Measurements from ENCODE around the gene AMFR. TPM values are rescaled to one million over a fixed set of nuclear protein-coding genes. Genes with fewer than 3 reads are reported as not detected.

The AMFR gene
- total and polyA plus RNA-seq, 2 of the 13 experiments (the other 11 are each of a cell fraction or from before 2014, with no cell fraction given) = 52.9 to 108 TPM

DNA sequence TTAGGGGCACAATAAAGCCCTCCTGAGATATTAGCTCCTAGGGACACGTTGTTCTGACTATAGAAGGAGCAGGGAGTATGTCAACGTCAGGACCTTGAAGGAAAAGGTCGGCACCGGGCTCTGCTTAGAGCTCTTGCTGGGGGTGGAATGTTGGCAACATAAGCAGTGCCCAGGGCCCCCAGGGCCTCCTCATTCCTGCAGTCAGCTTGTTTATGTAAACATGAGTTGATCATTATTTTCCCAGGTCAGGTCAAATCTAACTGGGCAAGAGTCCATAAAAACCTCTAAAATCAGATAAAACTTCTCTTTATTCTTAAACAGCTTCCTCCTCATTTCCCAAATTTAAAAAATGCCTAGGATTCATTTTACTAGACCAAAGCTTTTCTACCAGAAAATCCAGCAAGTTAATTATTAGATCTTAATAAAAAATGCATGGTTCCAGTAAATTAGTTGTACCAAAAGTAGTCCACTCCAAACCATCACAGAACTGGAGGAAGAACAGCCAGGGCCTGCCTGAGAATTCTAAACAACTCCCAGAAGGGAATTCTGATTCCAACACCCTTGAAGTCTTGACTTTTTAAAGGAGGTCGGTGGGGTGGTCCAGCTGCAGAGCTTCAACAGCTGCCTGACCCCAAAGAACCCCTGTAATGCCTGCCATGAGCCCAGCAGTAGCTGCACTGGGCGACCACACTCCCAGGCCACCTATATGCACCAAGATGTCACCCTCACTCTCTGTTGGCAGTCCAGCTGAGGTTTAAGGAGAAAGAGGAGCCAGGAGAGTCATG, 54.3 kb downstream of the AMFR start:
- FAIRE-seq (no peak), DNase-seq (ENCODE audit: low spot score) (no peak), ATAC-seq (peak; percentile 49; the same call in 2 of the 3 replicates)
- BruUV-seq (replicated peaks) = no TSS peak
- H4K20me1 ChIP-seq (ENCODE audit: insufficient read depth, low read length) = no peaks in the 10 kb centered on the region
- H3K4me2 ChIP-seq (ENCODE audit: low read depth, low read length) = no peak overlapping the region
- H3K27ac ChIP-seq (ENCODE audit: extremely low read length, insufficient read depth, low read length) = no peak overlapping the region
- no peak overlapping the region for H3K9ac ChIP-seq (ENCODE audit: insufficient read depth, low read depth, low read length)
- peaks cover 21 to 40% of the 10 kb centered on the region in 2 experiments for H3K36me3 ChIP-seq (replicated peaks in 1 of 2; ENCODE audit: control insufficient read depth in 1 of 2, insufficient read depth in 2 of 2, low read length in 2 of 2)
- H3K9me3 ChIP-seq (ENCODE audit: low read length) = no peaks in the 10 kb centered on the region
- H3K4me1 ChIP-seq (ENCODE audit: insufficient read depth, low read length) = peaks cover 11% of the 10 kb centered on the region
- H3K4me3 ChIP-seq (replicated peaks in 1 of 3; ENCODE audit: insufficient read depth in 1 of 3, low read depth in 2 of 3, low read length in 3 of 3) = no peak overlapping the region
- H3K27me3 ChIP-seq (ENCODE audit: control insufficient read depth in 1 of 2, insufficient read depth in 2 of 2, low read length in 2 of 2) = no peaks in the 10 kb centered on the region
- ChIA-PET POLR2A (interaction anchor here (1.1 kb wide), 2 partner anchors 14 to 80 kb away, joined by 4 read pairs; partner anchors contain the start of genes NUDT21 and OGFOD1), CTCF (ENCODE audit: low intra/inter-chr PET ratio, low total read pairs) (no interaction called here)
- WGBS (ENCODE audit: low lambda C conversion rate) = 65% methylated on average over 6 of the region's 6 CpGs
- peaks cover 3% of the 10 kb centered on the region for H3K79me2 ChIP-seq (ENCODE audit: insufficient read depth, low read length)
- intact Hi-C loops (cut with micrococcal nuclease; ENCODE audit: unreplicated experiment) = loop anchor here (2.0 kb wide), 1 partner anchor 14 kb away; no protein-coding TSS in a partner anchor
- in situ Hi-C loops (cut with HindIII; ENCODE audit: extremely low pct_ligation_motif_present, low pct_unique_long_range_greater_than_20kb) = no loop called here
- H2AFZ ChIP-seq (ENCODE audit: low read length) = no peak overlapping the region
- TF ChIP-seq ZNF432 (CRISPR knock-in tag; IDR thresholded peaks at IDR 0.05; ENCODE audit: borderline replicate concordance) (no peak), ZNF737 (CRISPR knock-in tag; IDR thresholded peaks at IDR 0.05; ENCODE audit: borderline replicate concordance) (no peak), FOXP1 (IDR thresholded peaks at IDR 0.05) (no peak), FOXP1 (CRISPR knock-in tag; IDR thresholded peaks at IDR 0.05) (peak; percentile 59), ESRRA (CRISPR knock-in tag; IDR thresholded peaks at IDR 0.05; ENCODE audit: low read depth) (no peak), ZFP90 (CRISPR knock-in tag; IDR thresholded peaks at IDR 0.05; ENCODE audit: borderline replicate concordance) (no peak)
- TF ChIP-seq, protein P1, sequence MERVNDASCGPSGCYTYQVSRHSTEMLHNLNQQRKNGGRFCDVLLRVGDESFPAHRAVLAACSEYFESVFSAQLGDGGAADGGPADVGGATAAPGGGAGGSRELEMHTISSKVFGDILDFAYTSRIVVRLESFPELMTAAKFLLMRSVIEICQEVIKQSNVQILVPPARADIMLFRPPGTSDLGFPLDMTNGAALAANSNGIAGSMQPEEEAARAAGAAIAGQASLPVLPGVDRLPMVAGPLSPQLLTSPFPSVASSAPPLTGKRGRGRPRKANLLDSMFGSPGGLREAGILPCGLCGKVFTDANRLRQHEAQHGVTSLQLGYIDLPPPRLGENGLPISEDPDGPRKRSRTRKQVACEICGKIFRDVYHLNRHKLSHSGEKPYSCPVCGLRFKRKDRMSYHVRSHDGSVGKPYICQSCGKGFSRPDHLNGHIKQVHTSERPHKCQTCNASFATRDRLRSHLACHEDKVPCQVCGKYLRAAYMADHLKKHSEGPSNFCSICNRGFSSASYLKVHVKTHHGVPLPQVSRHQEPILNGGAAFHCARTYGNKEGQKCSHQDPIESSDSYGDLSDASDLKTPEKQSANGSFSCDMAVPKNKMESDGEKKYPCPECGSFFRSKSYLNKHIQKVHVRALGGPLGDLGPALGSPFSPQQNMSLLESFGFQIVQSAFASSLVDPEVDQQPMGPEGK (CRISPR knock-in tag; IDR thresholded peaks at IDR 0.05) = peak; percentile 25; the same call in 1 of the 2 replicates
- TF ChIP-seq, protein P2, sequence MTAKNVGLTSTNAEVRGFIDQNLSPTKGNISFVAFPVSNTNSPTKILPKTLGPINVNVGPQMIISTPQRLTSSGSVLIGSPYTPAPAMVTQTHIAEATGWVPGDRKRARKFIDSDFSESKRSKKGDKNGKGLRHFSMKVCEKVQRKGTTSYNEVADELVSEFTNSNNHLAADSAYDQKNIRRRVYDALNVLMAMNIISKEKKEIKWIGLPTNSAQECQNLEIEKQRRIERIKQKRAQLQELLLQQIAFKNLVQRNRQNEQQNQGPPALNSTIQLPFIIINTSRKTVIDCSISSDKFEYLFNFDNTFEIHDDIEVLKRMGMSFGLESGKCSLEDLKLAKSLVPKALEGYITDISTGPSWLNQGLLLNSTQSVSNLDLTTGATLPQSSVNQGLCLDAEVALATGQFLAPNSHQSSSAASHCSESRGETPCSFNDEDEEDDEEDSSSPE (CRISPR knock-in tag; IDR thresholded peaks at IDR 0.05) = no peak
